ENCODE data around the gene ZNF587.
"Not testable (repeated sequence)": the region's sequence is repeated elsewhere in the genome, so short reads cannot be mapped to it uniquely, and the experiment has no call there.

Gene ZNF587

DNA sequence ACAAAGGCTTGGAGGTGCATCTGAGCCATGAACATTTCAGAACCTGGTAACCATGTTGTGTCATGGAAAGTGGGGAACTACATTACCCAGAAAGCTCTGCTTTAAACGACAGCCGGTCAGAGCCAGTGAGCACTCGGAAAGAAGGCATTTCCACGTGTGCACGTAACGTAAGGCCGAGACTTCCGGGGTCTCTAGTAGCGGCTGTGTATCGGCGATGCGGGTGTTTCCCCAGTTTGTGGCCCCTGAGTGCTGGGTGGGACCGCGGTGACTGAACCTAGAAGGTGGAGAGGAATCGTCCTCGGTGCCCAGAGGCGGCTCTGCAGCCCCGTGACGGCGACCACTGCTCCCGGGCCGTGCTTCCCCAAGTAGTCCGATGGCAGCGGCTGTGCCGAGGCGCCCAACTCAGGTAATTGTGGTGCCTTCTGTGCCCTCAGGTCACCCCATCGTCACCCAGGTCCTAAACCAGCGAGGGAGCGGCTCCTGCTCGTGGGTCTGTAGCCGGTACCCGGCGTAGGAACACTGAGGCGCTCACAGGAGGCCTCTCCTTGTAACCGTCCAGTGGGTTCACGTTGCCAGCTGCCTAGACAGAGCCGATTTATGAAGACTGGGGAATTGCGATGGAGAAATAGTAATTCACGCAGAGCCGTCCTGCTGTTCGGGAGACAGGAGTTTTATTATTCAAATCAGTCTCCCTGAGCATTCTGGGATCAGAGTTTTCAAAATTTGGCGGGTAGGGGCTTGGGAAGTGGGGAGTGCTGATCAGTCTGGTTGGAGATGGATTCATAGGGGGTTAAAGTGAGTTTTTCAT, at the start of gene ZNF587:
TSS of gene ZNF587 (plus strand) at position 194 of the 808 bp plus-strand sequence. CDS start at position 374, 180 bp downstream.
- peak; percentile 73 for DNase-seq (ENCODE audit: low spot score)

DNA sequence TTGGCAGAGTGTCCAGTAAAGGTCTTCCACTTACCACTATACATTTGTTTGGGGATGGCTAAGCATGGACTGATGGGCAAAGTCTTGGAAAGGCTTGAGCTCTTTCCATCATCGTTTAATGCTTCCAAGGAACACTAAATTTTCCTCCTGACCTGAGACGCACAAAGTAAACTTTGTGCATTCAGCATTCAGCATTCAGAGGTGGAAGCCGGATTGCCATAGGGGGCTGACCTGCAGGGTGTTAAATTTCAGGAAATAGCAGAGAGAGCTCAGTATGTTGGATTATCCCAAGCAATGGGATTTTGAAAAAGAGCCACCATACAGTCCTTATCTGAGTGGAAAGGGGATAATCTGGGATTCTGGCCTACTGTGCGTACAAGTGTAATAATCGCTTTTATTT, 49.0 kb upstream of the ZNF587 start:
- DNase-seq (ENCODE audit: low spot score): no peak

- DNase-seq (ENCODE audit: low spot score): no peak
These were observed 47.4 kb upstream of the ZNF587 start for GRCh38 chr19:57802269-57802668.

DNA sequence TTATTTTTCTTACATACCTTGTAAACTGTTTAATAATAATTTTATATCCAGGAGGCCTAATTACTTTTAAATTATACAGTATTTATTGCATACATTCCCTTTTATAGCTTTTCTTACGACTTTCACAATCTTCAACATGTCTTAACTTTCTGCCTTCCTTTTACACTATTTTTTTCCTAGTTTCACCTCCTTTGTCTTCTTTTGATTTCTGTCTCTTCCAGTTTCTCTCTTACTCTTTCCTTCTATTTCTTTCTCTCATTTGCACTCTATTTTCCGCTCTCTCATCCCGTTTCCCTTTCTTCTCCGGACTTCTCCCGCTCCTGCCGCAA, 46.4 kb upstream of the ZNF587 start:
- DNase-seq (ENCODE audit: low spot score): no peak

DNA sequence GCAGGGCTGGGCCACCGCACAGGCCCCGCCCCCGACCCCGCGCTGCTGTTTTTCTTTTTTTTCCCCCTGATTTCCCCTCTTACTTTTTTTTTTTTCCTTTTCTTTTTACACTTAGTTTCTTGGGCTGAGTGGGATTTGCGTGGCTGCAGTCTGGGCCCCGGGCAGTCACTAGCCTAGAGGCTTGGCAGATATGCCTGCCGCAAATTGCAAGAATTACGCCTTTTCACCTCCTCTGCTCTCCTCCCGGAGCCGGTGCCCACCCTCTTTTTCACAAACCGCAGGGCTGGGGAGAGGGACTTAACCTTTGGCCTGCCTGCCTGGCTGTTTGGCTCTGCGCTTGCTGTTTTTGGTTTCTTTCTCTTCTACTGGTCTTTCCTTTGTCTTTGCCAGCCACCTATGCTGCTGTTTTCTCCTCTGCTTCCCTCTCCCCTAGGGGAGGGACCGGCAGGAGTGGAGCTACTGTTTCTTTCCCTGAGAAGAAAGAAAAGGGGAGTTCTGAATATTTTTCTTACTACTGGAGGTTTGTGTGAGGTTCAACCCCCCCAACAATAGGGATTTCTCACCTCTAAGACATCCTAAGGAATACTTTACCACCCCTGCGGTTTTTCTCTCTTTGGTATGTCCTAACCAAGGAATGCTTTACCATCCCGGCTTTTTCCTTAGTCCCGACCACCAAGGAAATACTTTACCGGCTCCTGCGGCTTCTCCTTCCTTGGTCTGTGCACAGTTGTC, 45.9 kb upstream of the ZNF587 start:
- DNase-seq (ENCODE audit: low spot score): peak; percentile 71

DNA sequence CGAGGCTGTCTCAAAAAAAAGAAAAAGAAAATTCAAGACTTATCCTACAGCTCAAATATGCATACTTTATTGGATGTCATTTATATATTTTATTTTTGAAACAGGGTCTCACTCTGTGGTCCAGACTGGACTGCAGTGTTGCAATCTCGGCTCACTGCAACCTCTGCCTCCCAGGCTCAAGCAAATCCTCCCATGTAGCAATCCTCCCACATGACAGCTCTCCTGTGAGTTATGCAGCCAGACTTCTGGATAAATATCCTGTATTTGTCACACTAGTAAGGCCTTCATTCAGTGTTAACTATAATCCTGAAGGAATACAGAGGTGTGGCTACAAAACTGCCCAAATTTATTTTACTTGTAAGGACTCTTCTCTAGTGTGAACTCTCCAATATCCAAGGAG, 42.1 kb upstream of the ZNF587 start:
- no peak for DNase-seq (ENCODE audit: low spot score)

GRCh38 chr19:57810410-57811295, 39.0 kb upstream of the ZNF587 start:
- DNase-seq (ENCODE audit: low spot score): not testable (repeated sequence)

DNA sequence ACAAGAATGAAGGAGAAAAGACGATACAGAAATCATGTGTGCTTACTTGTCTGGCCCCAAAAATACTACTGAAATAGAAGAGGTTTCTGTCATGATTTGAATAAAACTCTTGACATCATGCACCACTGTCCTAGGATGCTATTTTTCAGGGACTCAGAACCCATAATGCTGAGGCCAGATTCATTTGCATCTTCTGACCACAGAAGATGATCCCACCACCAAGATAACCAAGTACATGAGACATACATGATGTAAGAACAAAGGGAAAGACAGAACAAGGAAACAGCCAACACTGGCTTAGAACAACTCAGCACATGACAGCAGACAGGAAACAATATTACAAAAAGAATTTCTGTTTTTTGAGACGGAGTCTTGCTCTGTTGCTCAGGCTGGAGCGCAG, 37.4 kb upstream of the ZNF587 start:
- DNase-seq (ENCODE audit: low spot score): no peak

- DNase-seq (ENCODE audit: low spot score): not testable (repeated sequence)
These were observed 36.5 kb upstream of the ZNF587 start for GRCh38 chr19:57812975-57813820.

GRCh38 chr19:57813919-57814504, 35.6 kb upstream of the ZNF587 start:
- no peak for DNase-seq (ENCODE audit: low spot score)

DNA sequence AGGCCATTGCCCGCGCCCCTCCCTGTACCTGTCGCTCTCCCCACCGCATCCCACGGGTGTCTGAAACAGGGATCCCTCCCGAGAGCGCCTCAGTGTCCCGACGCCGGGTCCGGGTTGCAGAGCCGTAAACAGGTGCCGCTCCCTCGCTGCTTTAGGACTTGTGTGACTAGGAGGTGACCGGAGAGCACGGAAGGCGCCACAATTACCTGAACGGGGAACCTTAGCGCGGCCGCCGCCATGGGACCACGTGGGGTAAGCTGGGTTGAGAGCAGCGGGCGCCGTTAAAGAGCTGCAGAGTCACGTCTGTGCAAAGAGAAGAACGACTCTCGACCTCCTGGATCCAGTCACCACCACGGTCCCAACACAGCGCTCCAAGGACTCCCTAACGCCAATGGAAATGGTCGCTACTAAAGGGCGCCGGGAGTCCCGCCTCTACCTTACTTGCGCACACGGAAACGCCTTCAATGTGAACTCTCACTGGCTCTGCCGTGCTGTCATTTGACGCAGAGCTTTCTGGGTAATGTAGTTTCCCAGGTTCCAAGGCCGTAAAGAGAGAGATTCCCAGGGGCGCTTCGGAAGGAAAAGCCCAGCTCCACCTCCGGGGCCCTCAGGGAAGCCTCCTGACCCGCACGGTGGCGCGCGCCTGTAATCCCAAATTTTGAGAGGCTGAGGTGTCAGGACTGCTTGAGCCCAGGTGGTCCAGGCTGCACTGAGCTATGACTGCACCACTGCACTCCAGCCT, 35.0 kb upstream of the ZNF587 start, which contains the start of gene ZNF552:
TSS of gene ZNF552 (minus strand) at position 409 of the 742 bp plus-strand sequence. CDS start at position 239, 170 bp downstream.
- peak; percentile 85 for DNase-seq (ENCODE audit: low spot score)

DNA sequence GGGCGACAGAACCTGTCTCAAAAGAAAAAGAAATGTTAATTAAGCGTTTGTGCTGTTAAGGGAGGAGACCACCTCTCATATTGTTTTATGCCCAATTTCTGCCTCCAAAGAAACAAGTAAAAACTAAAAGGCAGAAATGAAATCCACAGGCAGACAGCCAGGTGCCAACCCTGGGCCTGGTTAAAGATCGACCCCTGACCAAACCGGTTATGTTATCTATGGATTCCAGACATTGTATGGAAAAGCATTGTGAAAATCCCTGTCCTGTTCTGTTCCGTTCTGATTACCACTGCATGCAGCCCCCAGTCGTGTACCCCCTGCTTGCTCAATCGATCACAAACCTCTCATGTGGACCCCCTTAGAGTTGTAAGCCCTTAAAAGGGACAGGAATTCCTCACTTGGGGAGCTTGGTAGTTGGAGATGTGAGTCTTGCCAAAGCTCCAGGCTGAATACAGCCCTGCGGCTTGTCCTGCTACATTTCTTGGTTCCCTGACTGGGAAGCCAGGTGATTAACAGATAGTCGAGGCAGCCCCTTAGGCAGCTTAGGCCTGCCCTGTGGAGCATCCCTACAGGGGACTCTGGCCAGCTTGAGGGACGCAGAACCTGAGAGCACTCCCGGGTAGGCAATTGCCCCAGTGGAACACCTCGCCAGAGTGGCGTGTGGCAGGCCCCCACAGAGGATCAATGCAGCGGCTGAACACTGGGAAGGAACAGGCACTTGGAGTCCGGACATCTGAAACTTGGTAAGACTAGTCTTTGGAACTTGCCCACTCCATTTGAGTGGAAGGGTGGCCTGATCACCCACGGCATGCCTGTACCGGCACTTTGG, 34.2 kb upstream of the ZNF587 start:
- DNase-seq (ENCODE audit: low spot score): no peak

- no peak for DNase-seq (ENCODE audit: low spot score)
These were observed 33.0 kb upstream of the ZNF587 start for GRCh38 chr19:57816652-57817051.

DNA sequence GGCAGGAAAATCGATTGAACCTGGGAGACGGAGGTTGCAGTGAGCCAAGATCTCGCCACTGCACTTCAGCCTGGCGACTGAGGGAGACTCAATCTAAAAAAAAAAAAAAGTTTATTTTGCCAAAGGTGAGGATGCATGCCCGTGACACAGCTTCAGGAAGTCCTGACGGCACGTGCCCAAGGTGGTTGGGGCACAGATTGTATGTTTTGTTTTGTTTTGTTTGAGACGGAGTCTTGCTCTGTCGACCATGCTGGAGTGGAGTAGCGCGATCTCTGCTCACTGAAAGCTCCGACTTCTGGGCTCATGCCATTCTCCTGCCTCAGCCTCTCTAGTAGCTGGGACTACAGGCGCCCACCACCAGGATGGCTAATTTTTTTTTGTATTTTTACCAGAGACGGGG, 31.7 kb upstream of the ZNF587 start:
- DNase-seq (ENCODE audit: low spot score): no peak

- DNase-seq (ENCODE audit: low spot score): no peak
These were observed 31.3 kb upstream of the ZNF587 start for GRCh38 chr19:57818378-57818777.

DNA sequence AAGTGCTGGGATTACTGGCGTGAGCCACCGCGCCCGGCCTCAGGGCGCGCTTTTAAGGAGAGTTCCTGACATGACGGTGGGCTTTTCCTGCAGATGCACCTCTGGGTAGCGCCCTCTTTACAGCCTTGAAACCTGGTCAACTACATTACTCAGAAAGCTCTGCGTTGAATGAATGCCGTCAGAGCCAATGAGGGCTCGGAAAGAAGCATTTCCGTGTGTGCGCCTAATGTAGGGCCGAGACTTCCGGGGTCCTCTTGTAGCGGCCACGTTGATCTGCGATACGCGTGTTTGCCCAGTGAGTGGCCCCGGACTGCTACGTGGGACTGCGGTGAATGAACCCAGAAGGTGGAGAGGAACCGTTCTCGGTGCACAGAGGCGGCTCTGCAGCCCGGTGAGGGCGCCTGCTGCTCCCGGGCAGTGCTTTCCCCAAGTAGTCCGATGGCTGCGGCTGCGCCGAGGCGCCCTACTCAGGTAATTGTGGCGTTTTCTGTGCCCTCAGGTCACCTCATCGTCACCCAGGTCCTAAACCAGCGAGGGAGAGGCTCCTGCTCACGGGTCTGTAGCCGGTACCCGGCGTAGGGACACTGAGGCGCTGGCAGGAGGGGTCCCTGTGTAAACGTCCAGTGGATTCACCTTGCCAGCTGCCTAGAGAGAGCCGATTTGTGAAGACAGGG, 30.0 kb upstream of the ZNF587 start:
- DNase-seq (ENCODE audit: low spot score): peak; percentile 86

DNA sequence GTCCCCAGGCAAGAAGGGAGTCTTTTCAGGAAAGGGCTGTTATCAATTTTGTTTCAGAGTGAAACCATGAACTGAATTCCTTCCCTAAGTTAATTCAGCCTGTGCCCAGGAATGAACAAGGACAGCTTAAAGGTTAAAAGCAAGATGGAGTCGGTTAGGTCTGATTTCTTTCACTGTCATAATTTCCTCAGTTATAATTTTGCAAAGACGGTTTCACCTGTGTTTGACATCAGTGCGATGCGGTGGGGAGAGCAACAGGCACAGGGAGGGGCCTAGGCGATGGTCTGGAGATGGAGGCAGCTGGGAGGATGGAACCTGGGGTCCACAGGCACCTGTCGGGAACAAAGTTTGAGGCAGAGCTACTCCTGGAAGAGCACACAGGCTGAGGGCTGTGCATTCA, 29.1 kb upstream of the ZNF587 start:
- DNase-seq (ENCODE audit: low spot score): no peak

- DNase-seq (ENCODE audit: low spot score): not testable (repeated sequence)
These were observed 28.6 kb upstream of the ZNF587 start for GRCh38 chr19:57821095-57821494.

DNA sequence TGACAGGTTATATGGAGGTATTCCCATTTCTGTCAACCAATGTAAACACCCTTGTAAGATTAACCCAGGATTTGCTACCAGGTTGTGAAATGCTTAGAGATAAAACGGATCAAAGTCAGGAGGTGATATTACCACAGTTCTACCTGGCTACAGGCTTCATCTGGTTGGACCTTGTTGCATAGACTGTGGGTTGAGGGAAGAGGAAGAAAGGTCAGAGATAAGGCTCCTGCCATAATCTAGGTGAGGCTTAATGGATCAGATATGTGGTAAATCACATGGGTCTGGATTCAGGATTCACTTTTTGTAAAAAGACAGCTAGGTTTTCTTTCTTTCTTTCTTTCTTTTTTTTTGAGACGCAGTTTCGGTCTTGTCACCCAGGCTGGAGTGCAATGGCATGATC, 28.2 kb upstream of the ZNF587 start:
- DNase-seq (ENCODE audit: low spot score): not testable (repeated sequence)

Measured in left forelimb (tissue), 1 donor.